HepG2 (cell line): ENCODE data around the gene SYTL1. TPM values are rescaled to one million over a fixed set of nuclear protein-coding genes. Genes with fewer than 3 reads are reported as not detected.

Source experiments
- AGO1 ChIP-seq: fragments of 200-400 bp; formaldehyde crosslinking; IDR thresholded peaks from 2 replicates; pipeline ENCODE4 v1.6.1; 2017; ENCODE audit warnings: mild to moderate bottlenecking, low read depth, low read length, moderate library complexity; ENCODE audit not compliant: poor library complexity, severe bottlenecking
- CERS6 ChIP-seq: sonication (generic); formaldehyde crosslinking; IDR thresholded peaks from 2 replicates; pipeline ENCODE4 v1.5.0; 2020; ENCODE audit warnings: missing genetic modification reagents
- CSRNP1 ChIP-seq: sonication (generic); formaldehyde crosslinking; IDR thresholded peaks from 2 replicates; pipeline ENCODE4 v1.8.1; 2023; ENCODE audit warnings: mild to moderate bottlenecking, missing genetic modification reagents
- EZH2 ChIP-seq: conservative IDR thresholded peaks from 2 replicates; pipeline ENCODE4 v1.6.1; 2012; ENCODE audit warnings: mild to moderate bottlenecking, low read depth, low read length, moderate library complexity
- FOXC1 ChIP-seq: sonication (generic); formaldehyde crosslinking; IDR thresholded peaks from 2 replicates; pipeline ENCODE4 v1.8.0; 2022; ENCODE audit warnings: mild to moderate bottlenecking, missing genetic modification reagents, borderline replicate concordance
- FOXJ3 ChIP-seq: sonication (generic); formaldehyde crosslinking; IDR thresholded peaks from 2 replicates; pipeline ENCODE4 v1.4.0; 2020; ENCODE audit warnings: missing genetic modification reagents, mild to moderate bottlenecking, borderline replicate concordance
- MATR3 ChIP-seq: sonication (generic); formaldehyde crosslinking; IDR thresholded peaks from 2 replicates; pipeline ENCODE4 v1.4.0; 2020; ENCODE audit warnings: missing genetic modification reagents
- NCOR1 ChIP-seq: fragments of 200-600 bp; sonication (generic); IDR thresholded peaks from 2 replicates; pipeline ENCODE4 v1.7.0; 2017; ENCODE audit warnings: antibody characterized with exemption, low read length, borderline replicate concordance
- SRSF4 ChIP-seq: fragments of 200-400 bp; formaldehyde crosslinking; IDR thresholded peaks from one replicate; pipeline ENCODE4 v1.6.1; 2018; ENCODE audit warnings: mild to moderate bottlenecking, low read depth, low read length, moderate library complexity; ENCODE audit not compliant: poor library complexity, severe bottlenecking
- STAT5B ChIP-seq: sonication (generic); formaldehyde crosslinking; IDR thresholded peaks from 2 replicates; pipeline ENCODE4 v1.4.0; 2020; ENCODE audit warnings: missing genetic modification reagents
- TRIM22 ChIP-seq: fragments of 450-650 bp; IDR thresholded peaks from 2 replicates; pipeline ENCODE4 v1.6.1; 2017
- ZNF101 ChIP-seq: sonication (generic); formaldehyde crosslinking; IDR thresholded peaks from 2 replicates; pipeline ENCODE4 v1.4.0; 2020; ENCODE audit warnings: mild to moderate bottlenecking, low read depth, missing genetic modification reagents, borderline replicate concordance
- polyA plus RNA-seq, 8 experiments: library from polyadenylated mRNA; depleted of rRNA in 3 of 8; stranded (reverse) in 7 of 8; unstranded in 1 of 8; fragments of >200 nt; fragmentation: Illumina TruSeq in 4 of 8; extraction: Trizol in 4 of 8; gene quantifications; 2 replicates each; pipeline versions ENCODE4 v1.2.1 to v1.2.3, GENCODE V29; 2011 to 2016; ENCODE audit warnings: low read depth in 4 of 8, missing spikeins in 1 of 8, mixed read lengths in 1 of 8; ENCODE audit not compliant: insufficient read depth in 1 of 8
- total RNA-seq, 5 experiments: library from RNA; depleted of rRNA; stranded (reverse); fragments of >200 nt; fragmentation: Illumina TruSeq; extraction: Trizol; gene quantifications; 2 replicates each; pipeline ENCODE4 v1.2.3, GENCODE V29; 2016; ENCODE audit warnings: low read depth in 1 of 5
- TF ChIP-seq, protein P1 (sequence below): IDR thresholded peaks from 2 replicates; pipeline ENCODE4 v1.6.1; 2018; ENCODE audit warnings: missing genetic modification reagents
- TF ChIP-seq, protein P2 (sequence below): fragments of 450-650 bp; IDR thresholded peaks from 2 replicates; pipeline ENCODE4 v1.6.1; 2016
- TF ChIP-seq, protein P3 (sequence below): IDR thresholded peaks from 2 replicates; pipeline ENCODE4 v1.6.1; 2016; ENCODE audit warnings: control low read depth
- TF ChIP-seq, protein P4 (sequence below): sonication (generic); formaldehyde crosslinking; IDR thresholded peaks from 2 replicates; pipeline ENCODE4 v1.8.1; 2022; ENCODE audit warnings: mild to moderate bottlenecking, missing genetic modification reagents
- TF ChIP-seq, protein P5 (sequence below): sonication (generic); formaldehyde crosslinking; IDR thresholded peaks from 2 replicates; pipeline ENCODE4 v1.8.1; 2023; ENCODE audit warnings: mild to moderate bottlenecking, moderate library complexity, missing genetic modification reagents

The SYTL1 gene
- total and polyA plus RNA-seq, 2 of the 13 experiments (the other 11 are each of a cell fraction or from before 2014, with no cell fraction given): 11.1 to 17.8 TPM

GRCh38 chr1:27342778-27343638, 1.2 kb downstream of the SYTL1 start (continued):
- TF ChIP-seq SRSF4: no peak
- TF ChIP-seq, protein P1, sequence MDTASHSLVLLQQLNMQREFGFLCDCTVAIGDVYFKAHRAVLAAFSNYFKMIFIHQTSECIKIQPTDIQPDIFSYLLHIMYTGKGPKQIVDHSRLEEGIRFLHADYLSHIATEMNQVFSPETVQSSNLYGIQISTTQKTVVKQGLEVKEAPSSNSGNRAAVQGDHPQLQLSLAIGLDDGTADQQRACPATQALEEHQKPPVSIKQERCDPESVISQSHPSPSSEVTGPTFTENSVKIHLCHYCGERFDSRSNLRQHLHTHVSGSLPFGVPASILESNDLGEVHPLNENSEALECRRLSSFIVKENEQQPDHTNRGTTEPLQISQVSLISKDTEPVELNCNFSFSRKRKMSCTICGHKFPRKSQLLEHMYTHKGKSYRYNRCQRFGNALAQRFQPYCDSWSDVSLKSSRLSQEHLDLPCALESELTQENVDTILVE: no peak
- TF ChIP-seq STAT5B (CRISPR knock-in tag): 0 out of 2 replicates have a peak, but pooled peaks have one; percentile 72
- TF ChIP-seq MATR3 (CRISPR knock-in tag): no peak
- TF ChIP-seq, protein P2, sequence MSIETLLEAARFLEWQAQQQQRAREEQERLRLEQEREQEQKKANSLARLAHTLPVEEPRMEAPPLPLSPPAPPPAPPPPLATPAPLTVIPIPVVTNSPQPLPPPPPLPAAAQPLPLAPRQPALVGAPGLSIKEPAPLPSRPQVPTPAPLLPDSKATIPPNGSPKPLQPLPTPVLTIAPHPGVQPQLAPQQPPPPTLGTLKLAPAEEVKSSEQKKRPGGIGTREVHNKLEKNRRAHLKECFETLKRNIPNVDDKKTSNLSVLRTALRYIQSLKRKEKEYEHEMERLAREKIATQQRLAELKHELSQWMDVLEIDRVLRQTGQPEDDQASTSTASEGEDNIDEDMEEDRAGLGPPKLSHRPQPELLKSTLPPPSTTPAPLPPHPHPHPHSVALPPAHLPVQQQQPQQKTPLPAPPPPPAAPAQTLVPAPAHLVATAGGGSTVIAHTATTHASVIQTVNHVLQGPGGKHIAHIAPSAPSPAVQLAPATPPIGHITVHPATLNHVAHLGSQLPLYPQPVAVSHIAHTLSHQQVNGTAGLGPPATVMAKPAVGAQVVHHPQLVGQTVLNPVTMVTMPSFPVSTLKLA: no peak
- no peak for TF ChIP-seq ZNF101 (CRISPR knock-in tag)
- TF ChIP-seq, protein P3, sequence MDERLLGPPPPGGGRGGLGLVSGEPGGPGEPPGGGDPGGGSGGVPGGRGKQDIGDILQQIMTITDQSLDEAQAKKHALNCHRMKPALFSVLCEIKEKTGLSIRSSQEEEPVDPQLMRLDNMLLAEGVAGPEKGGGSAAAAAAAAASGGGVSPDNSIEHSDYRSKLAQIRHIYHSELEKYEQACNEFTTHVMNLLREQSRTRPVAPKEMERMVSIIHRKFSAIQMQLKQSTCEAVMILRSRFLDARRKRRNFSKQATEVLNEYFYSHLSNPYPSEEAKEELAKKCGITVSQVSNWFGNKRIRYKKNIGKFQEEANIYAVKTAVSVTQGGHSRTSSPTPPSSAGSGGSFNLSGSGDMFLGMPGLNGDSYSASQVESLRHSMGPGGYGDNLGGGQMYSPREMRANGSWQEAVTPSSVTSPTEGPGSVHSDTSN (CRISPR knock-in tag): no peak
- no peak for TF ChIP-seq TRIM22
- TF ChIP-seq EZH2: no peak
- TF ChIP-seq, protein P4, sequence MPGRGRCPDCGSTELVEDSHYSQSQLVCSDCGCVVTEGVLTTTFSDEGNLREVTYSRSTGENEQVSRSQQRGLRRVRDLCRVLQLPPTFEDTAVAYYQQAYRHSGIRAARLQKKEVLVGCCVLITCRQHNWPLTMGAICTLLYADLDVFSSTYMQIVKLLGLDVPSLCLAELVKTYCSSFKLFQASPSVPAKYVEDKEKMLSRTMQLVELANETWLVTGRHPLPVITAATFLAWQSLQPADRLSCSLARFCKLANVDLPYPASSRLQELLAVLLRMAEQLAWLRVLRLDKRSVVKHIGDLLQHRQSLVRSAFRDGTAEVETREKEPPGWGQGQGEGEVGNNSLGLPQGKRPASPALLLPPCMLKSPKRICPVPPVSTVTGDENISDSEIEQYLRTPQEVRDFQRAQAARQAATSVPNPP (CRISPR knock-in tag): no peak; the same call in 1 of the 2 replicates
- no peak for TF ChIP-seq NCOR1
- TF ChIP-seq AGO1: no peak
- peak; percentile 81; the same call in 1 of the 2 replicates for TF ChIP-seq CSRNP1
- no peak for TF ChIP-seq FOXJ3 (CRISPR knock-in tag)
- TF ChIP-seq FOXC1: no peak
- TF ChIP-seq CERS6 (CRISPR knock-in tag): no peak
- TF ChIP-seq, protein P5, sequence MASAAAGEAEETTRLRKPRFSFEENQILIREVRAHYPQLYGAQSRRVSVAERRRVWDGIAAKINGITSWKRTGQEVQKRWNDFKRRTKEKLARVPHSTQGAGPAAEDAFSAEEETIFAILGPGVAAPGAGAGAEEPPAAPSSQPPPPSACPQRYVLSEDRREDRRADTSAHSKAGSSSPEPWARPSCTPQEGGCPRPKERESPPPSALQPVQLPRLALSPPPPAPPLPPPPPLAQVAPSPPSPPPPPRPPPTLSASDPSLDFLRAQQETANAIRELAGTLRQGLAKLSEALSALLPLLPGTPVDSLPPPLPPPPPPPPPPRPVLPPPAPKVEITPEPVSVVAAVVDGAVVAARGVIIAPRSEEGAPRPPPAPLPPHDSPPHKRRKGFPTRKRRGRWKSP (CRISPR knock-in tag): no peak
